Sigmoid colon (tissue), 4 donors: ENCODE results near the gene SLC12A8.

ENCODE experiments used
- POLR2A ChIP-seq, 2 donors: fragments of 450-650 bp; IDR thresholded peaks; one replicate each; pipeline ENCODE4 v1.6.1; 2016; ENCODE audit warnings: antibody characterized with exemption in 2 of 2, mild to moderate bottlenecking in 2 of 2, moderate library complexity in 2 of 2
- POLR2AphosphoS5 ChIP-seq, 4 donors: sonication (generic); formaldehyde crosslinking; IDR thresholded peaks; one replicate each; pipeline ENCODE4 v1.6.1; 2017; ENCODE audit warnings: antibody characterized with exemption in 4 of 4
- TF ChIP-seq, protein P1 (sequence below), 4 experiments: fragments of 450-650 bp in 3 of 4; fragments of 200-600 bp in 1 of 4; IDR thresholded peaks; one replicate each; pipeline ENCODE4 v1.5.1; 2016 to 2019; ENCODE audit warnings: antibody characterized with exemption in 4 of 4, mild to moderate bottlenecking in 3 of 4, moderate library complexity in 2 of 4

DNA sequence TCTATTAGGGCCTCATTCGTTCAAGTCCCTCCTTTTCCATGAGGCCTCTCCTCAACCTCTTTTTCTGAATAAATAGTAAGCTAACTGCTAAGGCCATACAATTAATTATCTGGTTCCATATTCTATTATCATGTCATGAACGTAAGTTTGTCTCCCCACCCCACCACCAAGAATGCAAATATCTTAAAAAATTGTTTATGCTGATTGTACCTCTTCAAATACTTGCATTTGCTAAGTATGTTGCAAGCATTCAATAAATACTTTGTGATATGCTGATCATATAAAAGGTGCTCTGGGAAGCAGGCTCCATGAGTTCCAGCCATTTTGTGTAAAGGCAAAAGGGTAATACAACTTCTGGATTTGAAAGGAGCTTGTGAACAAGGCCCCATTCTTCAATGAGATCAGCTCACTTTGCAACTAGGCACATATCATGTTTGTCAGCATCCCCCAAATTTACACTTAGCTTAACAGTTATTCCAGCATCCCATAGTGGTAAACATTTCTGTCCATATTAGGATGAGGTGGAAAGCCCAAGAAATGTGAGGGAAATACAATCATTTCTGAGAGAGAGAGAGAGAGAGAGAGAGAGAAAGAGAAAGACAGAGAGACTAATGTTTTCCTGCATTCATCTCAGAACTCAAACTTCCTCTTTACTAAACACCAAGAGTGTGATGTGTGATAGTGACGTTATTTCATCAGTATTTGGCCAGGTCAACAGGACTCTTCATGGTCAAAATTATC is 33.2 kb downstream of the SLC12A8 start:
- TF ChIP-seq, protein P1, sequence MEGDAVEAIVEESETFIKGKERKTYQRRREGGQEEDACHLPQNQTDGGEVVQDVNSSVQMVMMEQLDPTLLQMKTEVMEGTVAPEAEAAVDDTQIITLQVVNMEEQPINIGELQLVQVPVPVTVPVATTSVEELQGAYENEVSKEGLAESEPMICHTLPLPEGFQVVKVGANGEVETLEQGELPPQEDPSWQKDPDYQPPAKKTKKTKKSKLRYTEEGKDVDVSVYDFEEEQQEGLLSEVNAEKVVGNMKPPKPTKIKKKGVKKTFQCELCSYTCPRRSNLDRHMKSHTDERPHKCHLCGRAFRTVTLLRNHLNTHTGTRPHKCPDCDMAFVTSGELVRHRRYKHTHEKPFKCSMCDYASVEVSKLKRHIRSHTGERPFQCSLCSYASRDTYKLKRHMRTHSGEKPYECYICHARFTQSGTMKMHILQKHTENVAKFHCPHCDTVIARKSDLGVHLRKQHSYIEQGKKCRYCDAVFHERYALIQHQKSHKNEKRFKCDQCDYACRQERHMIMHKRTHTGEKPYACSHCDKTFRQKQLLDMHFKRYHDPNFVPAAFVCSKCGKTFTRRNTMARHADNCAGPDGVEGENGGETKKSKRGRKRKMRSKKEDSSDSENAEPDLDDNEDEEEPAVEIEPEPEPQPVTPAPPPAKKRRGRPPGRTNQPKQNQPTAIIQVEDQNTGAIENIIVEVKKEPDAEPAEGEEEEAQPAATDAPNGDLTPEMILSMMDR (IDR thresholded peaks at IDR 0.05) = no peak
- TF ChIP-seq POLR2A (IDR thresholded peaks at IDR 0.05) (no peak), POLR2AphosphoS5 (IDR thresholded peaks at IDR 0.05) (no peak)
